HepG2 (cell line): ENCODE data around the gene VWA7. TPM values are rescaled to one million over a fixed set of nuclear protein-coding genes. Genes with fewer than 3 reads are reported as not detected.

Experiments used
- ARID2 ChIP-seq: sonication (generic); formaldehyde crosslinking; IDR thresholded peaks from 2 replicates; pipeline ENCODE4 v1.8.1; 2022; ENCODE audit warnings: mild to moderate bottlenecking, missing genetic modification reagents, borderline replicate concordance
- CREB3 ChIP-seq: sonication (generic); formaldehyde crosslinking; IDR thresholded peaks from 2 replicates; pipeline ENCODE4 v1.5.0; 2020; ENCODE audit warnings: missing genetic modification reagents
- HMGXB3 ChIP-seq: sonication (generic); formaldehyde crosslinking; IDR thresholded peaks from 2 replicates; pipeline ENCODE4 v1.4.0; 2020; ENCODE audit warnings: missing genetic modification reagents, borderline replicate concordance
- HOXD1 ChIP-seq: sonication (generic); formaldehyde crosslinking; IDR thresholded peaks from 2 replicates; pipeline ENCODE4 v1.5.0; 2020; ENCODE audit warnings: missing genetic modification reagents
- JUN ChIP-seq: sonication (generic); formaldehyde crosslinking; IDR thresholded peaks from 2 replicates; pipeline ENCODE4 v1.4.0; 2020; ENCODE audit warnings: mild to moderate bottlenecking, missing genetic modification reagents
- JUNB ChIP-seq: sonication (generic); formaldehyde crosslinking; IDR thresholded peaks from 2 replicates; pipeline ENCODE4 v1.8.0; 2022; ENCODE audit warnings: missing genetic modification reagents, mild to moderate bottlenecking, borderline replicate concordance
- MYPOP ChIP-seq: sonication (generic); formaldehyde crosslinking; IDR thresholded peaks from 2 replicates; pipeline ENCODE4 v1.8.1; 2023; ENCODE audit warnings: mild to moderate bottlenecking, moderate library complexity, missing genetic modification reagents
- NR2F1 ChIP-seq, 2 experiments: fragments of 450-650 bp in 1 of 2; formaldehyde crosslinking in 1 of 2; IDR thresholded peaks; 2 replicates each; pipeline versions ENCODE4 v1.5.0 to v1.6.1; 2016 to 2020; ENCODE audit warnings: mild to moderate bottlenecking in 1 of 2, missing compliant biosample characterization in 1 of 2, missing genetic modification reagents in 1 of 2, moderate library complexity in 1 of 2
- NR2F6 ChIP-seq, 2 experiments: IDR thresholded peaks; 2 replicates each; pipeline ENCODE4 v1.6.1; 2016; ENCODE audit warnings: antibody characterized with exemption in 1 of 2, mild to moderate bottlenecking in 1 of 2
- TFAP4 ChIP-seq: sonication (generic); IDR thresholded peaks from 2 replicates; pipeline ENCODE4 v1.6.1; 2016; ENCODE audit warnings: low read depth, borderline replicate concordance
- TGIF2 ChIP-seq: IDR thresholded peaks from 2 replicates; pipeline ENCODE4 v1.6.1; 2016; ENCODE audit warnings: control low read depth, missing compliant biosample characterization
- ZNF563 ChIP-seq: sonication (generic); formaldehyde crosslinking; IDR thresholded peaks from 2 replicates; pipeline ENCODE4 v1.8.0; 2022; ENCODE audit warnings: mild to moderate bottlenecking, moderate library complexity, missing genetic modification reagents
- ZNF609 ChIP-seq: sonication (generic); formaldehyde crosslinking; IDR thresholded peaks from 2 replicates; pipeline ENCODE4 v1.4.0; 2020; ENCODE audit warnings: mild to moderate bottlenecking, missing genetic modification reagents, borderline replicate concordance
- ZNF746 ChIP-seq: sonication (generic); formaldehyde crosslinking; IDR thresholded peaks from 2 replicates; pipeline ENCODE4 v1.8.0; 2022; ENCODE audit warnings: mild to moderate bottlenecking, missing genetic modification reagents
- ZSCAN29 ChIP-seq: sonication (generic); formaldehyde crosslinking; conservative IDR thresholded peaks from 2 replicates; pipeline ENCODE4 v1.4.0; 2020; ENCODE audit warnings: mild to moderate bottlenecking, missing genetic modification reagents
- polyA plus RNA-seq, 8 experiments: library from polyadenylated mRNA; depleted of rRNA in 3 of 8; stranded (reverse) in 7 of 8; unstranded in 1 of 8; fragments of >200 nt; fragmentation: Illumina TruSeq in 4 of 8; extraction: Trizol in 4 of 8; gene quantifications; 2 replicates each; pipeline versions ENCODE4 v1.2.1 to v1.2.3, GENCODE V29; 2011 to 2016; ENCODE audit warnings: low read depth in 4 of 8, missing spikeins in 1 of 8, mixed read lengths in 1 of 8; ENCODE audit not compliant: insufficient read depth in 1 of 8
- total RNA-seq, 5 experiments: library from RNA; depleted of rRNA; stranded (reverse); fragments of >200 nt; fragmentation: Illumina TruSeq; extraction: Trizol; gene quantifications; 2 replicates each; pipeline ENCODE4 v1.2.3, GENCODE V29; 2016; ENCODE audit warnings: low read depth in 1 of 5

Gene VWA7
- total and polyA plus RNA-seq, 2 of the 13 experiments (the other 11 are each of a cell fraction or from before 2014, with no cell fraction given), result 0.86 to 3.3 TPM

GRCh38 chr6:31734247-31734820, 42.8 kb downstream of the VWA7 start (continued):
- TF ChIP-seq ZNF609 (CRISPR knock-in tag), result no peak
- peak; percentile 85 for TF ChIP-seq HOXD1 (CRISPR knock-in tag)
- no peak for TF ChIP-seq HMGXB3 (CRISPR knock-in tag)
- TF ChIP-seq CREB3, result no peak
- no peak; the same call in none of the 2 replicates for TF ChIP-seq JUN (CRISPR knock-in tag)
- 0 out of 2 replicates have a peak, but pooled peaks have one; percentile 24 for TF ChIP-seq ARID2
- 0 out of 2 replicates have a peak, but pooled peaks have one; percentile 27 for TF ChIP-seq JUNB (CRISPR knock-in tag)
- 0 out of 2 replicates have a peak, but pooled peaks have one; percentile 21 for TF ChIP-seq ZNF563 (CRISPR knock-in tag)
- peak; percentile 5 to 11; a peak in 1 of 4 replicates for TF ChIP-seq NR2F1 (CRISPR knock-in tag; IDR thresholded peaks at IDR 0.05)
- no peak for TF ChIP-seq ZNF746 (CRISPR knock-in tag)
- 0 out of 2 replicates have a peak, but pooled peaks have one; percentile 1 for TF ChIP-seq MYPOP (CRISPR knock-in tag)
- TF ChIP-seq NR2F6 (IDR thresholded peaks at IDR 0.05), result no peak
- TF ChIP-seq NR2F6 (CRISPR knock-in tag; IDR thresholded peaks at IDR 0.05), result peak; percentile 43; the same call in 1 of the 2 replicates
- 0 out of 2 replicates have a peak, but pooled peaks have one; percentile 20 for TF ChIP-seq ZSCAN29
- TF ChIP-seq TGIF2 (CRISPR knock-in tag), result peak; percentile 59; the same call in 1 of the 2 replicates
- TF ChIP-seq TFAP4, result peak; percentile 63; the same call in 1 of the 2 replicates
